ENCODE results near the gene KMT5C.

DNA sequence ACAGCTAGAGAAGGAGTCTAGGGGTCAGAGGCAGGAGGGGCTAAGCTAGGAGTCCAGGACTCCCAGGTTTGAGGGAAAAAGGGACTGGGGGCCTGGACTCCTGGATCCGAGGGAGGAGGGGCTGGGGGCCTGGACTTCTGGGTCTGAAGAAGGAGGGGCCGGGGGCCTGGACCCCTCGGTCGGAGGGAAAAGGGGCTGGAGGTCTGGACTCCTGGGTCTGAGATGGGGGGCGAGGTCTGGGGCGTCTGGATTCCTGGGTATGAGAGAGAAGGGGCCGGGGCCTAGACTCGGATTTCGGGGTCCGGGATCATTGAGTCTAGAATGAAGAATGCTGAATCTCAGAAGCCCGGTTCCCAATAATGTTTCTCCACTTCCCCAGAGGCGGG lies 37.4 kb upstream of the KMT5C start:
- TF ChIP-seq, protein P1, sequence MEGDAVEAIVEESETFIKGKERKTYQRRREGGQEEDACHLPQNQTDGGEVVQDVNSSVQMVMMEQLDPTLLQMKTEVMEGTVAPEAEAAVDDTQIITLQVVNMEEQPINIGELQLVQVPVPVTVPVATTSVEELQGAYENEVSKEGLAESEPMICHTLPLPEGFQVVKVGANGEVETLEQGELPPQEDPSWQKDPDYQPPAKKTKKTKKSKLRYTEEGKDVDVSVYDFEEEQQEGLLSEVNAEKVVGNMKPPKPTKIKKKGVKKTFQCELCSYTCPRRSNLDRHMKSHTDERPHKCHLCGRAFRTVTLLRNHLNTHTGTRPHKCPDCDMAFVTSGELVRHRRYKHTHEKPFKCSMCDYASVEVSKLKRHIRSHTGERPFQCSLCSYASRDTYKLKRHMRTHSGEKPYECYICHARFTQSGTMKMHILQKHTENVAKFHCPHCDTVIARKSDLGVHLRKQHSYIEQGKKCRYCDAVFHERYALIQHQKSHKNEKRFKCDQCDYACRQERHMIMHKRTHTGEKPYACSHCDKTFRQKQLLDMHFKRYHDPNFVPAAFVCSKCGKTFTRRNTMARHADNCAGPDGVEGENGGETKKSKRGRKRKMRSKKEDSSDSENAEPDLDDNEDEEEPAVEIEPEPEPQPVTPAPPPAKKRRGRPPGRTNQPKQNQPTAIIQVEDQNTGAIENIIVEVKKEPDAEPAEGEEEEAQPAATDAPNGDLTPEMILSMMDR (conservative IDR thresholded peaks at IDR 0.05; ENCODE audit: low read length) = no peak
- no peak for TF ChIP-seq EZH2phosphoT487 (IDR thresholded peaks at IDR 0.05; ENCODE audit: borderline replicate concordance, low read depth, low read length)

All from OCI-LY7 (cell line).